ENCODE data around the gene CTNNA3.
"Not testable (repeated sequence)": the region's sequence is repeated elsewhere in the genome, so short reads cannot be mapped to it uniquely, and the experiment has no call there.

CTNNA3 gene

DNA sequence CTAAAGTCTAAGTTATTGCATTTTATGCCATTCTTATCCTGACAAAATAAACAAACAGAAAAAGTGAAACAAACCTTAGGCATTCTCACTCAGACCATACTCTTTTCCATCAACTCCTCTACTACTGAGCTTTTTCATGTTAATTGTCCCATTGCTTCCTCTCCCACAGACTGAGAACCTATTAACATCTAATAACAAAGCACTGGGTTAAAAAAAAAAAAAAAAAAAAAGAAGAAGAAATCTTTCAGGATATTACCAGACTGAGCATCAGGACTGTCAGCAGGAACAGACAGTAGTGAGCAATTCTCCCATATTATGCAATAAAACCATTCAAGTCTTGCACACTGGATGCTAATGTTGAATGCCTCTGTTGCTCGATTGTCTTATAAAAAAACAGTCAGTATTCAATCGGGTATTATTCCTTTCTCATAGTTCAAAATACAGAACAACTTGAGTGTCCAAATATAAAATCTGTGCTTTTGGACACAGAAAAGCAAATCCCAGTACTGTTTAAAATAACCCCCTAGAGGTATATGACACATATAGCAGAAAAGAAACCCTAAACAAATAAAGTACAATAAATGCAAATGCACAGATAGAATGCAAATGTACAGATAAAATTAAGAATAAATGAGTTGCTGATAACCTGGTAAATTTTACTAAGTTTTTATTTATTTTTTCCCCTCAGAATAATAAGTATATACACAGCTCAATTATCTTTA is 1301.5 kb downstream of the CTNNA3 start:
- DNase-seq (ENCODE audit: low read depth in 2 of 2): no peak

DNA sequence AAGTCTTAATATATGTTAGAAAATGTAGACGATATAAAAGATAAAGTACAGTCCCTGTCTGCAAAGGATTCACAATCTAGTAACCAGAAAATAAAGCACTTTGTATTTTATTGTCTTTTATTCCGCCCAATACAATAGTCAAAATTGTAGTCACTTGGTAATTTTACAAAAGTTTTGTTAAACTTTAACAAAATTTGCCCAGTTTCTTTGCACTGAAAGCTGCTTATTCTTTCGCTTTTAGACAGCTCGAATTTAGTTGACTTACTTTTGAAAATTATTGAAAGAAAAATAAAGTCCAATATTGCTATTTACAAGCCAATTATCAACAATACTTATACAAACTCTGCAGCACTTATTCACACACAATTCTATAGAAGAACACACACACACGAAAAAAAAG is 1305.1 kb downstream of the CTNNA3 start:
- DNase-seq (ENCODE audit: low read depth in 2 of 2): no peak

DNA sequence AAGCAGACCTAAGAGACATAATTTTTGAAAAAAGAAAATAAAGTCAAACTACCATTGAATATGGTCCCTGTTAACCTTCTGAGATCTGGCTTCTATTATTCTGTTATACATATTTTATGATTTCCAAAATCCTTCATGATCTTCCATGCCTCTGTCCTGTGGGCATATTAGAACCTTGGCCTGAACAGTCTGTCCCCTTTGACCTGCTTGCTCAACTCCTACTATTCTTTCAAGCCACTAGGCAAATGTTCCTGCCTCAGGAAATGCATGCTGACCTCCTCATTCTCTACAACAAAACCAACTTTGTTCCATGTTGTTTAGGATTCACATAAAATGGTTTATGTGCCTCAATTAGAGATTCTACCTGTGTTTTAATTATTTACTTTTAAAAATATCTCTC is 1315.0 kb downstream of the CTNNA3 start:
- DNase-seq (ENCODE audit: low read depth in 2 of 2): no peak

DNA sequence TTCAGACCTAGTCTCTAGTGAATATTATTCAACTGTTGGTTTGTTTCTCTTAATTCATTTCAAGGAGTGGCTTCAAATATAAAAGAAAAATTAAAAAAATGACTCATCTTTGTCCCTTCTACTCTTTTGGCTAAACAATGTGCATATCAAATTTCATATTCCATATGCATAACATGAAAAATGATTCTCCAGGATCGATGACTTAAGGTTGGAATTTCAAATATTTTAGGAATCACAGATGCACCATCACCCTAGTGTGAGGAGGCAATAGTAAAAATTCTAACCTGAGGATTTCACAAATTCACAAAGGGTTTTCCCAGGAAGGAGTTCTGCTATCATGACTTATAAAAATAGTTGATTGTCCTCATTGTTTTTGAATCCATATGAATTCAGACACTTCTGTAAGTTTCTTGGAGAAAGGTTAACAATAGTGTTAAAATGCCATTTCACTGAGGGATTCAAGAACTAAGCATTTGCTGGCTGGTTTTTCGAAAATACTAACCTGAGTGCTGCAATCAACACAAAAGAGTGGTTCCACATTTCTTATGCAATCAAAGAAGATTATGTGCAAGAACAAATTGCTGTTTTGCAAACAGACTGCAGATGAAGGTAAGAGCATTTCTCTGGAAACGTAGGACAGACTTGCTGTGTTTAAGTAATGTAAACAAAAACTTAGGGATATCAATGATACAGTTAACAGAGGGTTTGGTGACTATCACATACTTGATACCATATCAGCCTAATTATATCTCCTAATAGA is 1317.7 kb downstream of the CTNNA3 start:
- no peak for DNase-seq (ENCODE audit: low read depth in 2 of 2)

DNA sequence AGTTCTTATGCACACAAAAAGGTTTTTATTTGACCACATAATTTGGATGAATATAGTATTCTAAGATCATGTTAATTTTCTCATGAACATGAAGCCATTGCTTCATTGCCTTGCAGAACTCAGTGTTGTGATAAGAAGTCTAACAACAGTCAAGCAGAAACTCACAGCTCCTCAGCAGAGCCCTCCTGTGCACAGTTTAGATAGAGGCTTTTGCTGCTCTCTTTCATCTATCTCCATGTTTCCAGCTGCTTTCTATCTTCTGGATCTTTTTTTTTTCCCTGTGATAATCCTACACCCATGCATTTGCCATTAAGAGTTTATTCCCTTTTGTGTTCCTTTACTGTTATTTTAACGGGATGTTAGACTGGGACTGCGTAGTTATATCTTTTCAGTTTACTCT is 1327.8 kb downstream of the CTNNA3 start:
- DNase-seq (ENCODE audit: low read depth in 2 of 2): no peak

DNA sequence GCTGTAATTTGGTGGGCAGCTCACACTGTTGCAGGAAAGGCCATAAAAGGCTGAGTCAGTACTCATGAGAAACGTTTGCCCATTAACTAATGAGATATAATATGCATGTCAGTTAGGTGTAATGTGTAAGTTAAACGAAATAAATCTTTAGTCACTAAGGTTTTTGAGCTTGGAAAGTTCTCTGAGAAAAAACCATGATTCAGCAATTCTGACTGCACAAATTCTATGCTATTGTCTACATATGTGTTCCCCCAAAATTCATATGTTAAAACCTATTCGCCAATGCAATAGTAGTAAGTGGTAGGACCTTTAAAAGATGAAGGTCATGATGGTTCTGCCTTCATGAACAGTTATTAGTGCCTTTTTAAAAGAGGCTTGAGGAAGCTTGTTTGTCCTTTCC is 1329.8 kb downstream of the CTNNA3 start:
- no peak for DNase-seq (ENCODE audit: low read depth in 2 of 2)

DNA sequence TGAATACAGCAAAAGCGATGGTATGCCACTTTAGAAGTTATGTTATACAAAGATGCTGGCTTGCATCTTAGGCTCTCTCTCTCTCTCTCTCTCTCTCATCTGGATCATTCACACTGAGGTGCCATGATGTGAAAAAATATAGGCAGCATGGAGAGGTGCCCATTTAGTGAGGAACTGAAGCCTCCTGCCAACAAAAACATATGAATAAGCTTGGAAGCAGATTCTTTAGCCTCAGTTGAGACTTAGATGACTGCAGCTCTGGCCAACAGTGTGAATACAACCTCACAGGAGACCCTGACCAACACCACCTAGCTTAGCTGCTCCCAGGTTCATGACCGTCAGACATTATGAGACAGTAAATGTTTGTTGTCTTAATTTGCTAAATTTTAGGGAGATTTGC is 1330.3 kb downstream of the CTNNA3 start:
- DNase-seq (ENCODE audit: low read depth in 2 of 2): no peak

DNA sequence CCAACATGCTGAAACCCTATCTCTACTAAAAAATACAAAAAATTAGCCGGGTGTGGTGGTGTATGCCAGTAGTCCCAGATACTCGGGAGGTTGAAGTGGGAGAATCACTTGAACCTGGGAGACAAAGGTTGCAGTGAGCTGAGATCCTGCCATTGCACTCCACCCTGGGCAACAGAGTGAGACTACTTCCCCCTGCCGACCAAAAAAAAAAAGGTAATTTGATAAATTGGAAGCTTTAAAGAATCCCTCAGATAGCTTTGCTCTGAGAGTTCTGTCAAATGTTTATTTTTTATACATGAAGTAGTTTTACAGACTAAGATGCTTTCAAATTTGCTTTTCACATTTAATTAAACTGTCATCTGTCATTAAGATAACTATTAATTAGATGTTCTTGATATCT is 1333.5 kb downstream of the CTNNA3 start:
- DNase-seq (ENCODE audit: low read depth in 2 of 2): no peak

DNA sequence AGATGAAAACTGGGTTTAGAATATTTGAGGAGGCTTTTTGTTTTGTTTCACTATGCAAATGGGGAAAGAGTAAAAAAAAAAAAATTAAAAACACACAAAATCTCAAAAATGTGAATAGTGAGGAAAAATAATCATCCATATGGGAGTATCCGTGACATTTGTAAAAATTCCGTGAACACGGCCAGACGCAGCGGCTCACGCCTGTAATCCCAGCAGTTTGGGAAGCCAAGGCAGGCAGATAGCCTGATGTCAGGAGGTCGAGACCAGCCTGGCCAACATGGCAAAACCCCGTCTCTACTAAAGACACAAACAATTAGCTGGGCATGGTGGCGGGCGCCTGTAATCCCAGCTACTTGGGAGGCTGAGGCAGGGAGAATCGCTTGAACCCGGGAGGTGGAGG is 1342.2 kb downstream of the CTNNA3 start:
- DNase-seq (ENCODE audit: low read depth in 2 of 2): not testable (repeated sequence)

DNA sequence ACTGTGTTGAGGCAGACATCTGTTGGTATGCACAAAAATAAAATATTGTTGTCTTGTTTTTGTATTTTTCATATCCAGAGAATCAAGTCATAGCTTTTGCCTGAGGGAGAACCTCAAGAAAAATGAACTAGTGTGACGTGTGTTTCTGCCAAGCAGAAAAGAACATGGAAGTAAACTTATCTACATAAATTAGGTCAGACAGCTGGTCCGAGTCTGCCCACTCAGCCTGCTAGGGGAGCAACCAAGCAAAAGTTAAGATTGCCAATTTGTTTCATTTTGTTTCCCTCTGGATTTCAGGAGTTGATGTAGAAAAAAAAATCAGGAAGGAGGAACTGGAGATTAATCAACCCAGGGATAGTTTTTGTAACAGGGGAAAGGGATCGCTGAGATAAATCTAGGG is 1342.6 kb downstream of the CTNNA3 start:
- DNase-seq (ENCODE audit: low read depth in 2 of 2): no peak

DNA sequence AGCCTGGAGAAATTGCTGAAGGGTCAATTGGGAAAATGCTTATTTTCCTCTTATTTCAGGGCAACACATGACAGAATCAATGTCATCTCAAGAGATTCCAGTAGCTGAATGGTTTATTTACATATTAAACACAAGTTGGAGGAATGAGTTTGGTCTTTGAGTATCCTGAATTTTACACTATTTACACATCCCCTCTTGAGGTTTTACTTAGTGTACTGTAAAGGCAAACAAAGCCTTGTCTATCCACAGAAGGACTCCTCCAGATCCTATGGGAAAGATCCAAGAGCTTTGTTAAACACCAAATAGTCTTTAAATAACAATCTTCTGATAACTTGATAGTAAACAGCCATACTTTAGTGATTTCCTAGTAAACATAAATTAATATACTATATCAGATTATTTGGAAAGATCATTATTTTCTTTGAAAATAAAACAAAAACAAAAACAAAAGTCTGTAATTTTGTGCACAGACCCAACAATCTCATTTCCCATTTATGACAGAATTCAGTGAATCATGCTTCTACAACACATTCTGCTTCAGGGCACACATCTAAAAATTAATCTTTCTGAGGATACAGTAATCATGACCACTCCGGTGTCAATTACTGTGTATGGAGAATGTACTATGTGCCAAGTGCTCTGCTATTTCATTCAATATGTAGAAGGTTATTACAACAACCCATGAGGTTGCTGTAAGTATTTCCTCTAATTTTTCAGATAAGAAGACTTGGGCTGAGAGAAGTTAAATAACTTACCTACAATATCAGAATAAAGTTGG is 1345.2 kb downstream of the CTNNA3 start:
- DNase-seq (ENCODE audit: low read depth in 2 of 2): no peak

DNA sequence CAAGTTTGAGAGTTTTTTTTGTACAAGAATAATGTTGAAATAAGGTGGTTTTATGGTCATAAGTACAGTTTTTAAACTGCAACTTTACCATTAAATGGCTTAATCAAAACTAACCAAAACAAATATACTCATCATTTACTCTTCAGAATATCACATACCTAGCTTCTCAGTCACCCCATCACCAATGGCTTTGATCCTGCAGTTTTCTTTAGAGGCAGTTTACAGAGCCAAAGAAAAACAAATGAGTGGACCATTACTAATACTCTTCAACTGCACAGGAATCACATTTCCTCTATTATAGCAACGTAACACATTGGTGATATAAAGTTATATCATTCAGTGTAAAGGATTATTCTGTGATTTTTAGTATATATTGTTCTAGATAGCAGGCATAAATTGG is 1346.3 kb downstream of the CTNNA3 start:
- DNase-seq (ENCODE audit: low read depth in 2 of 2): no peak

DNA sequence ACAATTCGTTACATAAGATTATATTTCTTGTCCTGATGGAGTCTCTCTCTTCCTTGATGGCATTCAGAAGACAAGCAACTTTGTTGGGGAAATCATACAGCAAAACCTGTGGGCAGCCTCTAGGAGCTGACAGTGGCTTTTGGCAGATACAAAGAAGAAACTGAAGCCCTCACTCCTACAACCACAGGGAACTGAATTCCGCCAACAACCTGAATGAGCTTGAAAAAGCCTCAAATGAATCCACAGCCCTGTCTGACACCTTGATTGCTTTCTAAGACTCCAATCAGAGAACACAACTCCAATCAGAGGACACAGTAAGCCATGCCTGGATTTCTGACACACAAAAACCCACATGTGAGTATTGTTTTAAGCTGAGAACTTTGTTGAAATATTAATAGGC is 1346.9 kb downstream of the CTNNA3 start:
- no peak for DNase-seq (ENCODE audit: low read depth in 2 of 2)

DNA sequence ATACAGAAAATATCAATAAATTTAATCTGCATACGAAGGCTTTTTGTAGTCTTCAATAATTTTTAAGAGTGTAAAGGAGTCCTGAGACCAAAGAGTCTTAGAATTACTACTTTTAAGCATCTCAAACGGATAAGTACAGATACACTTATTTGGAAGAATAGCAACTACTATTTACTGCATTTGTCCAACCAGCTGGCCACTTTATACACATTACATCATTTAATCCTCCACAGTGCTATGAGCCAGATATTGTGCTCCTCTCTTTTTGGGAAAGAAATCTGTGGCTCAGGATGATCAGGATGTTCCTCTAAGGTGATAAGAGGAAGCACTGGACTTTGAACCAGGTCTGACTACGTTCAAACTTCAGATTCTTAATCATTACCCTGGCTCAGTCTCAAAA is 1358.8 kb downstream of the CTNNA3 start:
- DNase-seq (ENCODE audit: low read depth in 2 of 2): no peak

DNA sequence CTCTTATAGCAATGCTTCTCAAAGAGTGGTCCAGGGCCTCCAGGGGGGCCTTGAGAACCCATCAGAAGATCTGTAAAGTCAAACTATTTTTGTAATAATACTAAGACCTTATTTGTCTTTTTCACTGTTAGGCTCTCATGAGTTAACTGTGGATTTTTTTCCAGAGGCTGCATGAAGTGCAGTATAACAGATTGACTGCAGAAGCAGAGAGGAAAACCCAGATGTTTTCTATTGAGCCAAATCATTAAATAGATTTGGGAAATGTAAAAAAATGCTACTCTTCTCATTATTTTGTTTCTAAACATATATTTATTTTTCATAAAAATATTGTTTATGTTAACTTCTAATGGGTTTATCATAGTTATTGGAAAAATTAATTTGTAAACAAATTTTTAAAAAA is 1359.2 kb downstream of the CTNNA3 start:
- no peak for DNase-seq (ENCODE audit: low read depth in 2 of 2)

DNA sequence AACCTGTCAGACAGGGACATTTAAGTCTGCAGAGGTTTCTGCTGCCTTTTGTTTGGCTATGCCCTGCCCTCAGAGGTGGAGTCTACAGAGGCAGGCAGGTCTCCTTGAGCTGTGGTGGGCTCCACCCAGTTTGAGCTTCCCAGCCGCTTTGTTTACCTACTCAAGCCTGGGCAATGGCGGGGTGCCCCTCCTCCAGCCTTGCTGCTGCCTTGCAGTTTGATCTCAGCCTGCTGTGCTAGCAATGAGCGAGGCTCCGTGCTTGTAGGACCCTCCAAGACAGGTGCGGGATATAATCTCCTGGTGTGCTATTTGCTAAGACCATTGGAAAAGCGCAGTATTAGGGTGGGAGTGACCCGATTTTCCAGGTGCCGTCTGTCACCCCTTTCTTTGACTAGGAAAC is 1360.2 kb downstream of the CTNNA3 start:
- DNase-seq (ENCODE audit: low read depth in 2 of 2): not testable (repeated sequence)

DNA sequence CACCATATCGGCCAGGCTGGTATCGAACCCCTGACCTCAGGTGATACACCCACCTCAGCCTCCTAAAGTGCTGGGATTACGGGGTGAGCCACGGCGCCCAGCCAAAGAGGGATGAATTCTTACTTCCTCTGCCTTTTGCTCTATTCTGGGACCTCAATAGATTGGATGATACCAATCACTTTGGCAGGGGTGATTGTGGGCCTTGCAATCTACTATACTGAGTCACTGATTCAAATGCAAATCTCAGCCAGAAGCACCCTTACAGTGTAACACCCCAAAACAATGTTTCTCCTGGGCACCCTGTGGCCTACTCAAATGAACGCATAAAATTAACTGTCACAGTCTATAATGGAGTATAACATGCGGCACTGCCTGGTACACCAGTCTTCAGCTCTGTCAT is 1366.8 kb downstream of the CTNNA3 start:
- DNase-seq (ENCODE audit: low read depth in 2 of 2): no peak

DNA sequence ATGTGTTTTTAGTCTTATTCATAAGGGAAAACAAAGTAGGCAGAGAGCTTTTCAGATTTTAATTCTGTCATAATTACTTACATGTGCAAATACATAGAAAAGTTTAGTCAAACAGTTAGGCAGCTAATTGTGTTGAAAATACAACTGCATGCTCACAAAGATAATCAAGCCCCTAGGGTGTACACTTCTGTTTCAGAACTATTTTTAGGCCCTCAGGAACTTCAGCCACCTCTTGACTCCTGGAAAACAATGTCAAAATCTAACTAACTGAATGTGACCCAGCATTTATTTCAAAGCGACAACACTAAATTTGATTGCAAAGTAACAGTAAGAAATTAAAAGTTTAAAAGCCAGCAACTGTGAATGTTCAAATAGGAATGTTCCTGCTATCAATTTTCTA is 1369.1 kb downstream of the CTNNA3 start:
- DNase-seq (ENCODE audit: low read depth in 2 of 2): no peak

DNA sequence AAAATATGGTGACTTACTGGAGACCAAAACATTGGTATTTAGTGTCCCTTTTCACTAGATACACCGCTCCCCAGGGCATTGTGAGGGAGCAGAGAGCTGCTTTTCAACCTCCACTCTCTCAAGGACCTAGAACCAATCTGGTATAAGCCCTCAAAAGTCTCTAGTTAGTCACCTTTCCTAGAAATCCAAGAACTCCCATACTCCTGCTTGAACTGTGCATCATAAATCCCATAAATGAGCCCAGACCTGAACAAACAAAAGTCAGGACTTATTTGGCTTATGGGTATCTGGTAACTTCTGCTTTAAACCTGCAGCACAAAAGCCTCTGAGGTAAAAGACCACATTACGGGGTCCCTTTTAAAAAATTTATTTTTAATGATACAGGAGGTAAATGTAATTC is 1373.2 kb downstream of the CTNNA3 start:
- no peak for DNase-seq (ENCODE audit: low read depth in 2 of 2)

DNA sequence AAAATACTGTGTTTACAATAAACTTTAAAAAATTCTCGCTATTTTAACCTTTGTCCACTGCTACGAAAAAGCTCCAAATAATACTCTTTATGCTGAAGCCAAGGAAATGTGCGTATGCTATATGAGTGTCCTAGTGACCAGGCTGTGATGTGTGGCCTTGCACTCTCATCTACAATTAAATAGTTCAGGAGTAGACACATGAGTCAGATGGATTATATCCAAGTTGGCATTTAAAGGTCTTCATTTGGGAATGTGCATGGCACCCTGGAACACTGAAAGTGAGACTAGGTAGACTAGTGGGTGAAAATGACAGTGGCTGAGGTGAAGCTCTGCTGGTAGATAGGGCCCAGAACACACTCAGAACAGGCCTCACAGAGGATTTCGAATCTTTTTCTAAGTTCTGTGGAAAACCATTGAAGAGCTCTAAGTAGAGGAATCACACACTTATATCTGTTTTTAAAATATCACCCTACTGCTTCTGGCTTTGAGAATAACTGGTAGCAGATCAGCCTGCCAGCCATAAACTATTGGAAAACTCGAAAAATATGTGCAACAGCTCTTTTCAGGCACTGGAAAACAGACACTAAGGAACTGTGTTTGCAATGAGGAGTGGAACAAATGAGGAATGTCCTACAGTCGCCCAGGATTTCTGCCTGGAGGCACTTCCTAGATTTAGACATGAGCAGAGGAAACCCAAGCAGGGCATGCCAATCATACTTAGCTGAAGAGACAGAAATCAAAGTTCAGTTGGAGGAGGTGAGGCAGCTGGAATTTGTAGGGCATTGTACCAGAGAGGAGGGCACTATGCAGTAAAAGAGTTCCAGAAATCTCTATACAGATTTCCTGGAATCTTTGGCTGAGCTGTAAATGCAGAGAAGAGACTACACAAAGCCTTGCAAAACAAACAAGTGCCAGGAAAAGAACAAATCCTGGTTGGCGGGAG is 1374.0 kb downstream of the CTNNA3 start:
- DNase-seq (ENCODE audit: low read depth in 2 of 2): no peak

DNA sequence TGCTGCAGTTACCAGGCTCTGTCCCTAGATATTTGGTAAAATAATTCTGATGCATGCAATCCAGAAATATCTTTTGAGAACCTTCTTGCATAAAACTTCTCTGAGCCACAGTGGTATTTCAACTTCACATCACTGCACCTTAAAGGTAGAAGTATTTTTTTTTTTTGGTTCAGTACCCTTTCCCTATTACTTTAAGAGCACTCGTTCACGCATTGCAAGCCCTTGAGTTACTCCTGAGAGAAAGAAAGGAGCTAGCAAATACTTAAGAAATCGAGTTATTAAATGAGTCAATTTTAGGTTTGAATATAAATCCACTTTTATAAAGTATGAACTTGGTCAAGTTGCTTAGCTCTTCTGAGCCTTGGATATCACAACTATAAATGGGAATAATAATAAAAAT is 1377.2 kb downstream of the CTNNA3 start:
- DNase-seq (ENCODE audit: low read depth in 2 of 2): no peak

DNA sequence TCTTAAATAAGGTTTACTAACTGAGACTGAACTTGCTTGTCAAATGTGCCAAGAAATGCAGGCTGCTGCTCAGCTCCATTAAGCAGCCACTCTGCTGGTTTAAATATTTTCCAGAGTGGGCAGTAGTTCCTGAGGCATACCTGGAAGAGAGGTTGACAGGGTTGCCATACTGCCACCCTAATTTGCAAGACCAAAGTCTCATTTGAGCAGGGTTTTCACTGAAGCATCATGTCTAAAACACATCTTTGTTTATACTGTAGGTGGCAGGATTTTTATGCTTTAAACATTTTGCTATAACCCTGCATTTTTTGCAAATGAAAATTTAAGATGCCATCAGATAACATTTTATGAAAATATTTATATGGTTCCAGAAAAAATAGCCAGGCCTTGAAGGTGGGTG is 1388.2 kb downstream of the CTNNA3 start:
- DNase-seq (ENCODE audit: low read depth in 2 of 2): no peak
